ENCODE data around the gene PROM1. TPM values are rescaled to one million over a fixed set of nuclear protein-coding genes. Genes with fewer than 3 reads are reported as not detected.

Gene PROM1
- total and polyA plus RNA-seq, 2 of the 8 experiments (the other 6 are each of a cell fraction or from before 2014, with no cell fraction given) = 36.0 to 59.7 TPM

DNA sequence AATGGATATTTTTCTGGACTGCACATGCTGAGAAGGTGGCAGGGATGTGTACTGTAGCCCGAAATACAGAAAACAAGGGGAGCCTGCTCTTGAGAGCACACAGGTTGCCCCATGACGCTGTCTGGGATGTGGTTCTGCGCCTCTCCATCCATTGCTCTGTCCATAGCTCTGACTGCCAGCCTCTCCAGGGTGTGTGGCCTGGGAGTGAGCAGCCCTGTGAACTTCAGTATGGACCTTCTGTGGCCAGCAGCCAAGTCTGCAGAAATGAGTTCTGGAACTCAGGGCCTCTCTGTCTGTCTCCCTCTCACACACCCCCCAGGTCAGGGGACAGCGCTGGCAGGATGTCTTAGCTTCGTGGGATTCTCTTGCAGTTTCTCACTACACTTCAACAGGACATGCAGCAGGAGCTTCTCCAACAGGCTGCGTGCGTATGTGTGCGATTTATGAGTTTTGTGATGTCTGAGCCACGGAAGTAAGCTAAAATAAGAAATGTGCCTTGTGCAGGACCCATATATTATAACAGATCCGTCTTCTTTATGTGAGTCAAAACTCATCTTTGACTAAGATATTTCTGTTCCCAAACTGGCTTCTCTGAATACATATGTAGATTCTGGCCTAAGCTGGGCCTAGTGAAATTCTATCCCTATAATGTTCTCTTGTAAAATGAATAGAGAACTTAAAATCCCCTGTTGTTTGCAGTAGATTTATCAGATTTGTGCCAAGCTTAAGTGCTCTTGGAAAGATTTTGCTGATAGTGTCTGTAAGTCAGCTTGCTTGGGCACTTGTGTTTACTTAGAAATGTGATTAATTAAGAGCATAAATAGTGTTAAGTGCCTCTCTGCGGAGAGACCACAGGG lies 40.0 kb downstream of the PROM1 start:
- Histone ChIP-seq H3K56ac (replicated peaks; ENCODE audit: insufficient read length, low read depth, low read length) (no peak overlapping the region), H4K20me1 (replicated peaks in 1 of 2; ENCODE audit: control insufficient read depth in 1 of 2, insufficient read depth in 2 of 2, low read length in 2 of 2) (peaks cover 0 to 10% of the 10 kb centered on the region in 2 experiments), H2AK5ac (ENCODE audit: low read depth, low read length) (no peak overlapping the region), H3K4me2 (ENCODE audit: insufficient read depth in 1 of 2, low read depth in 2 of 2, low read length in 2 of 2) (no peak overlapping the region), H2BK5ac (ENCODE audit: low read depth, low read length) (no peak overlapping the region), H3K23me2 (ENCODE audit: low read depth, low read length) (no peaks in the 10 kb centered on the region), H3K36me3 (ENCODE audit: control insufficient read depth in 2 of 4, insufficient read depth in 4 of 4, low read length in 3 of 4) (no peaks in the 10 kb centered on the region), H2AFZ (ENCODE audit: low read length) (no peak overlapping the region), H3K14ac (ENCODE audit: insufficient read length) (no peak overlapping the region), H3K79me1 (ENCODE audit: low read depth, low read length) (no peaks in the 10 kb centered on the region), H2BK20ac (ENCODE audit: low read length) (no peak overlapping the region), H3K4ac (replicated peaks; ENCODE audit: insufficient read length, low read depth, low read length) (no peak overlapping the region), H3K9ac (replicated peaks in 1 of 4; ENCODE audit: extremely low read depth in 1 of 4, low read depth in 3 of 4, low read length in 3 of 4) (no peak overlapping the region), H2BK15ac (ENCODE audit: low read length) (no peak overlapping the region), H3K9me3 (ENCODE audit: insufficient read depth in 2 of 2, low read depth in 1 of 2, low read length in 1 of 2) (no peaks in the 10 kb centered on the region), H4K5ac (ENCODE audit: insufficient read length, low read depth, low read length) (no peak overlapping the region), H3K27ac (ENCODE audit: low read depth, low read length) (no peak overlapping the region), H3K18ac (ENCODE audit: extremely low read depth, low read length) (no peak overlapping the region), H2BK120ac (replicated peaks; ENCODE audit: low read depth, low read length) (no peak overlapping the region), H3K27me3 (replicated peaks in 1 of 4; ENCODE audit: control insufficient read depth in 3 of 4, extremely low read depth in 1 of 4, insufficient read depth in 3 of 4, low read length in 3 of 4) (no peaks in the 10 kb centered on the region), H2BK12ac (ENCODE audit: low read depth, low read length) (no peak overlapping the region), H3K79me2 (ENCODE audit: control insufficient read depth in 1 of 2, insufficient read depth in 2 of 2, low read length in 2 of 2) (peaks cover 0 to 32% of the 10 kb centered on the region in 2 experiments; a peak in 2 of 4 replicates), H3K23ac (ENCODE audit: insufficient read length) (no peak overlapping the region), H4K8ac (ENCODE audit: extremely low read depth, insufficient read depth, low read length) (no peak overlapping the region), H3K4me1 (replicated peaks in 1 of 4; ENCODE audit: control insufficient read depth in 3 of 4, insufficient read depth in 4 of 4, low read length in 3 of 4) (peaks cover 4 to 7% (median 4%) of the 10 kb centered on the region in 4 experiments; a peak in 5 of 7 replicates), H3K4me3 (ENCODE audit: extremely low read depth in 1 of 4, insufficient read depth in 2 of 4, low read depth in 3 of 4, low read length in 4 of 4) (no peak overlapping the region), H4K91ac (replicated peaks; ENCODE audit: insufficient read length, low read length) (no peak overlapping the region)
- CTCF ChIA-PET (ENCODE audit: partially characterized antibody) = interaction anchor here (0.7 to 2.0 kb wide), 3 partner anchors 23 to 153 kb away, joined by 3 to 6 read pairs (median 3); no protein-coding TSS in a partner anchor
- POLR2A ChIA-PET (ENCODE audit: partially characterized antibody) = interaction anchor here (0.8 to 3.8 kb wide), 6 partner anchors 13 to 184 kb away, joined by 3 to 17 read pairs (median 3); partner anchors contain the start of gene PROM1
- DNase-seq (ENCODE audit: low read depth in 1 of 2, low spot score in 2 of 2) (no peak), FAIRE-seq (no peak)
- 86% methylated on average over 11 of the region's 11 CpGs; no CpG with 5 or more reads in 1 of the 2 experiments for WGBS, 2 experiments (ENCODE audit: extremely low coverage in 1 of 2, insufficient coverage in 1 of 2, insufficient read length in 1 of 2, insufficient replicate concordance in 2 of 2, low coverage in 1 of 2, low lambda C conversion rate in 2 of 2, missing lambda C conversion rate in 1 of 2)
- TF ChIP-seq EP300 (IDR thresholded peaks at IDR 0.05; ENCODE audit: borderline replicate concordance in 1 of 2, low read depth in 2 of 2, low read length in 2 of 2) = no peak
- TF ChIP-seq SP1 (IDR thresholded peaks at IDR 0.05; ENCODE audit: low read depth, low read length) = no peak
- TF ChIP-seq TAF7 (optimal IDR thresholded peaks at IDR 0.05; ENCODE audit: borderline replicate concordance, low read depth, low read length) = no peak
- TF ChIP-seq EGR1 (IDR thresholded peaks at IDR 0.05; ENCODE audit: borderline replicate concordance, low read depth, low read length) = no peak
- no peak for TF ChIP-seq SIN3A (conservative IDR thresholded peaks at IDR 0.05 in 1 of 2, IDR thresholded peaks at IDR 0.05 in 1 of 2; ENCODE audit: low read depth in 1 of 2, low read length in 2 of 2)
- no peak for TF ChIP-seq JUN (IDR thresholded peaks at IDR 0.05; ENCODE audit: low read depth, low read length)
- TF ChIP-seq CEBPB (IDR thresholded peaks at IDR 0.05; ENCODE audit: low read depth, low read length) = no peak
- TF ChIP-seq KDM4A (IDR thresholded peaks at IDR 0.05; ENCODE audit: low read depth, low read length, severe bottlenecking) = no peak
- TF ChIP-seq, protein P1, sequence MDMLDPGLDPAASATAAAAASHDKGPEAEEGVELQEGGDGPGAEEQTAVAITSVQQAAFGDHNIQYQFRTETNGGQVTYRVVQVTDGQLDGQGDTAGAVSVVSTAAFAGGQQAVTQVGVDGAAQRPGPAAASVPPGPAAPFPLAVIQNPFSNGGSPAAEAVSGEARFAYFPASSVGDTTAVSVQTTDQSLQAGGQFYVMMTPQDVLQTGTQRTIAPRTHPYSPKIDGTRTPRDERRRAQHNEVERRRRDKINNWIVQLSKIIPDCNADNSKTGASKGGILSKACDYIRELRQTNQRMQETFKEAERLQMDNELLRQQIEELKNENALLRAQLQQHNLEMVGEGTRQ (IDR thresholded peaks at IDR 0.05; ENCODE audit: low read length) = no peak
- no peak for TF ChIP-seq SIRT6 (IDR thresholded peaks at IDR 0.05; ENCODE audit: low read length)
- no peak for TF ChIP-seq SP4 (IDR thresholded peaks at IDR 0.05; ENCODE audit: low read length)

All from H1 (cell line).